ENCODE data around the gene MAP7. TPM values are rescaled to one million over a fixed set of nuclear protein-coding genes. Genes with fewer than 3 reads are reported as not detected.
"Not testable (repeated sequence)": the region's sequence is repeated elsewhere in the genome, so short reads cannot be mapped to it uniquely, and the experiment has no call there.

MAP7 gene
- total and polyA plus RNA-seq, 7 experiments from 2014 or later = 0.13 to 1.1 (median 0.17) TPM

DNA sequence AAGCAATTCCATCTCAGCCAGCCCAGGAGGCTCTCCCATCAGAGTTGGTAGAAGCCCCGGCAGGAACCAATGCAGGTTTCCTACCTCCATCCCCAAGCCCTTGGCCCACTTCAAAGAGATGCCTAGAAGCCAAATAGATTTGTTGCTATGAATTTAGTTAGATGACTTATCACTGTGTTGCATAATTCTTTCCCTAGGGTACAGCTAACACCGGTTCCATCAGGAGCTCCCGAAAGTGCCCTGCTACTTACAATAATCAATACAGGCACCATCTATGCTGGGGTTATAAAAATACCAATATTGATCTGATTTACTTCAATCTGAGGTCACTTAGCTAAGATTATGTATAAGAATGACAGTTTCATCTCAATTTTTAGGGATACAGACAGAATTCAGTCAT is 113.0 kb downstream of the MAP7 start:
- H3K27ac Mint-ChIP-seq = no peak overlapping the region
- ChIA-PET POLR2A (no interaction called here), CTCF (no interaction called here)
- no peaks in the 10 kb centered on the region for H3K9me3 Mint-ChIP-seq
- no peaks in the 10 kb centered on the region for H3K9me3 ChIP-seq (ENCODE audit: control insufficient read depth in 2 of 3, low read length in 3 of 3)
- DNase-seq (no peak), ATAC-seq (no peak)
- H3K4me1 Mint-ChIP-seq = peaks cover 0 to 2% (median 0%) of the 10 kb centered on the region in 7 donors
- no peaks in the 10 kb centered on the region for H3K27me3 ChIP-seq (ENCODE audit: control insufficient read depth in 2 of 2, insufficient read depth in 2 of 2, low read length in 2 of 2)
- H3K27ac ChIP-seq (ENCODE audit: low read depth, low read length) = no peak overlapping the region
- no peak overlapping the region for H3K4me3 ChIP-seq (ENCODE audit: low read length)
- no peaks in the 10 kb centered on the region for H3K4me1 ChIP-seq (ENCODE audit: control insufficient read depth in 2 of 2, insufficient read depth in 2 of 2, low read length in 2 of 2)
- no peaks in the 10 kb centered on the region for H3K36me3 ChIP-seq (ENCODE audit: control insufficient read depth in 2 of 3, insufficient read depth in 3 of 3, low read length in 3 of 3)
- peaks cover 0 to 11% (median 0%) of the 10 kb centered on the region in 5 donors for H3K27me3 Mint-ChIP-seq
- no peak overlapping the region for H3K4me3 Mint-ChIP-seq
- H3K36me3 Mint-ChIP-seq = no peaks in the 10 kb centered on the region
- intact Hi-C loops (cut with micrococcal nuclease) = no loop called here

DNA sequence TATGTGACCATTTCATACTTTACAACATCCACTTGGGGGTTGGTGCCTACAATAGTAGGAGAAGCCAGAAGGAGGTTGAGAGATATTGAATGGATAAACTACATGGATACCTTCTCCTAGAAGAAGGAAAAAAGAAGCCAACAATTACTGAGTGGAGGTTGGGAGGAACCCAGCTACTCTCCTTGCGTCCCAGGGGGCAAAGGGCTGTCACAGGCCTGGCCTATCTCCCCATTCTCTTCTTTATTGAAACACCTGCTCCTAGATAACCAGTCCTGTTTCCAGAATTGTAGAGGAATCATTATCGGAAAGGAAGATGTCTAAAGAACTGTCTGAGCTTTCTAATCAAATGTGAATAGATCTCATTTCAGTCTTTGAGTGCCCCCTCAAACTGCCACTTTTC is 115.1 kb downstream of the MAP7 start:
- POLR2A ChIA-PET = no interaction called here

GRCh38 chr6:136431306-136431705 is 118.9 kb downstream of the MAP7 start:
- H3K36me3 ChIP-seq (ENCODE audit: control insufficient read depth in 2 of 3, insufficient read depth in 3 of 3, low read length in 3 of 3); H3K4me1 Mint-ChIP-seq; H3K4me3 ChIP-seq (ENCODE audit: low read length); POLR2A ChIA-PET; H3K27ac Mint-ChIP-seq; H3K9me3 ChIP-seq (ENCODE audit: control insufficient read depth in 2 of 3, low read length in 3 of 3); CTCF ChIA-PET; ATAC-seq; H3K4me1 ChIP-seq (ENCODE audit: control insufficient read depth in 2 of 2, insufficient read depth in 2 of 2, low read length in 2 of 2); DNase-seq; H3K36me3 Mint-ChIP-seq; H3K27ac ChIP-seq (ENCODE audit: low read depth, low read length); H3K27me3 ChIP-seq (ENCODE audit: control insufficient read depth in 2 of 2, insufficient read depth in 2 of 2, low read length in 2 of 2); intact Hi-C loops (cut with micrococcal nuclease); H3K9me3 Mint-ChIP-seq; H3K4me3 Mint-ChIP-seq: not testable (repeated sequence)
- peaks cover 0 to 27% (median 3%) of the 10 kb centered on the region in 5 donors for H3K27me3 Mint-ChIP-seq

More for the DNA sequence above, 115.1 kb downstream of the MAP7 start:
- Histone ChIP-seq H3K4me1 (ENCODE audit: control insufficient read depth in 2 of 2, insufficient read depth in 2 of 2, low read length in 2 of 2) (no peaks in the 10 kb centered on the region), H3K27ac (ENCODE audit: low read depth, low read length) (no peak overlapping the region), H3K9me3 (ENCODE audit: control insufficient read depth in 2 of 3, low read length in 3 of 3) (no peaks in the 10 kb centered on the region), H3K27me3 (ENCODE audit: control insufficient read depth in 2 of 2, insufficient read depth in 2 of 2, low read length in 2 of 2) (no peaks in the 10 kb centered on the region), H3K4me3 (ENCODE audit: low read length) (no peak overlapping the region), H3K36me3 (ENCODE audit: control insufficient read depth in 2 of 3, insufficient read depth in 3 of 3, low read length in 3 of 3) (no peaks in the 10 kb centered on the region)
- Mint-ChIP-seq H3K36me3 (no peaks in the 10 kb centered on the region), H3K4me1 (peaks cover 0 to under 1% (median 0%) of the 10 kb centered on the region in 7 donors), H3K4me3 (no peak overlapping the region), H3K27ac (no peak overlapping the region), H3K27me3 (peaks cover 0 to 21% (median 0%) of the 10 kb centered on the region in 5 donors), H3K9me3 (no peaks in the 10 kb centered on the region)
- CTCF ChIA-PET = no interaction called here
- intact Hi-C loops (cut with micrococcal nuclease) = no loop called here
- DNase-seq (no peak), ATAC-seq (no peak)

DNA sequence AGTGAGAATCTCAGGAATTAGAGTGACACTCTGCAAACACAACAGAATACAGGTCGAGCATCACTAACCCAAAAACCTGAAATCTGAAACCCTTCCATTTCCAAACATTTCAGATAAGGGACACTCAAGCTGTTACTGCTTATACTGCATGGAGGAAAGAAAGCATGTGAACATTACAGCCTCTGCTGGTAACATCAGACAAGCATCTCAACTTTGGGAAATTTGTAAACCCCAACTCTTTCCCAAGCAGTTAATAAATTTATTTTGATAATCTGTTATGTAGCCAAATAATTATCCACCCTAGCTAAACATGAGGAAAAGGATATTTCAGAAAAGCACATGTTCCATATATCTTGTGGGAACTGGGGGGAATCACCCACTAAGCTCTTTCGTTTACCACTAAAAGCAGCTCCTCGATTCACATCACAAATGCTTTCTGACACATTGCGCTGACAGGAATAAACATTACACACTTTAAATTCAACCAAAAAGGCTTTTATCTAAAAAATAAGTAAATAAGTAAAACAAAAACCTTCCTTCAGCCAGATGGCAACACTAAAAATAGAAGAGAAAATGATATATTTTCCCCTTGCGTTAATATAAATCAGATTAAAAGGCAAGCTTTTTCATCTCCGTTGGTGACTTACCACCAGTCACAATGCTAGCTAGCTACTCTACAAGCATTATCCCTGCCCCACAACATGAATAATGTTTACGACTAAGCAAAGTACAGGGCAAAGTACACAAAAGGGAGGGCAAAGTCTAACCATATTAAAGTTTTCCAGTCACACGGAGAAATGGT is 120.8 kb downstream of the MAP7 start:
- ChIA-PET POLR2A (interaction anchor here (0.6 kb wide), 1 partner anchor 72 kb away, joined by 3 read pairs; no protein-coding TSS in a partner anchor), CTCF (no interaction called here)
- Mint-ChIP-seq H3K4me3 (no peak overlapping the region), H3K4me1 (no peaks in the 10 kb centered on the region), H3K36me3 (no peaks in the 10 kb centered on the region), H3K27ac (no peak overlapping the region), H3K27me3 (peaks cover 0 to 26% (median 3%) of the 10 kb centered on the region in 5 donors), H3K9me3 (no peaks in the 10 kb centered on the region)
- ATAC-seq (no peak), DNase-seq (no peak)
- Histone ChIP-seq H3K27me3 (ENCODE audit: control insufficient read depth in 2 of 2, insufficient read depth in 2 of 2, low read length in 2 of 2) (no peaks in the 10 kb centered on the region), H3K36me3 (ENCODE audit: control insufficient read depth in 2 of 3, insufficient read depth in 3 of 3, low read length in 3 of 3) (no peaks in the 10 kb centered on the region), H3K4me3 (ENCODE audit: low read length) (no peak overlapping the region), H3K9me3 (ENCODE audit: control insufficient read depth in 2 of 3, low read length in 3 of 3) (no peaks in the 10 kb centered on the region), H3K4me1 (ENCODE audit: control insufficient read depth in 2 of 2, insufficient read depth in 2 of 2, low read length in 2 of 2) (no peaks in the 10 kb centered on the region), H3K27ac (ENCODE audit: low read depth, low read length) (no peak overlapping the region)
- intact Hi-C loops (cut with micrococcal nuclease) = no loop called here

- CTCF ChIA-PET = no interaction called here
- POLR2A ChIA-PET = no interaction called here
- H3K4me1 Mint-ChIP-seq = no peaks in the 10 kb centered on the region
Observed at GRCh38 chr6:136427378-136427717, 122.9 kb downstream of the MAP7 start.

GRCh38 chr6:136426627-136427377 is 123.4 kb downstream of the MAP7 start:
- H3K27ac Mint-ChIP-seq = no peak overlapping the region
- intact Hi-C loops (cut with micrococcal nuclease) = no loop called here
- Histone ChIP-seq H3K36me3 (ENCODE audit: control insufficient read depth in 2 of 3, insufficient read depth in 3 of 3, low read length in 3 of 3) (no peaks in the 10 kb centered on the region), H3K27me3 (ENCODE audit: control insufficient read depth in 2 of 2, insufficient read depth in 2 of 2, low read length in 2 of 2) (no peaks in the 10 kb centered on the region), H3K4me1 (ENCODE audit: control insufficient read depth in 2 of 2, insufficient read depth in 2 of 2, low read length in 2 of 2) (no peaks in the 10 kb centered on the region), H3K4me3 (ENCODE audit: low read length) (no peak overlapping the region), H3K9me3 (ENCODE audit: control insufficient read depth in 2 of 3, low read length in 3 of 3) (no peaks in the 10 kb centered on the region), H3K27ac (ENCODE audit: low read depth, low read length) (no peak overlapping the region)
- H3K9me3 Mint-ChIP-seq = no peaks in the 10 kb centered on the region
- H3K4me3 Mint-ChIP-seq = no peak overlapping the region
- H3K36me3 Mint-ChIP-seq = no peaks in the 10 kb centered on the region
- H3K4me1 Mint-ChIP-seq = no peaks in the 10 kb centered on the region
- DNase-seq = no peak
- H3K27me3 Mint-ChIP-seq = peaks cover 0 to 26% (median 3%) of the 10 kb centered on the region in 5 donors
- ATAC-seq = no peak
- POLR2A ChIA-PET = no interaction called here
- CTCF ChIA-PET = no interaction called here

More at GRCh38 chr6:136427378-136427717, 122.9 kb downstream of the MAP7 start:
- Histone ChIP-seq H3K27ac (ENCODE audit: low read depth, low read length) (no peak overlapping the region), H3K36me3 (ENCODE audit: control insufficient read depth in 2 of 3, insufficient read depth in 3 of 3, low read length in 3 of 3) (no peaks in the 10 kb centered on the region), H3K27me3 (ENCODE audit: control insufficient read depth in 2 of 2, insufficient read depth in 2 of 2, low read length in 2 of 2) (no peaks in the 10 kb centered on the region), H3K9me3 (ENCODE audit: control insufficient read depth in 2 of 3, low read length in 3 of 3) (no peaks in the 10 kb centered on the region), H3K4me1 (ENCODE audit: control insufficient read depth in 2 of 2, insufficient read depth in 2 of 2, low read length in 2 of 2) (no peaks in the 10 kb centered on the region), H3K4me3 (ENCODE audit: low read length) (no peak overlapping the region)
- H3K4me3 Mint-ChIP-seq = no peak overlapping the region
- peaks cover 0 to 27% (median 3%) of the 10 kb centered on the region in 5 donors for H3K27me3 Mint-ChIP-seq
- H3K27ac Mint-ChIP-seq = no peak overlapping the region
- H3K36me3 Mint-ChIP-seq = no peaks in the 10 kb centered on the region
- ATAC-seq = no peak
- intact Hi-C loops (cut with micrococcal nuclease) = no loop called here
- H3K9me3 Mint-ChIP-seq = no peaks in the 10 kb centered on the region
- no peak for DNase-seq

DNA sequence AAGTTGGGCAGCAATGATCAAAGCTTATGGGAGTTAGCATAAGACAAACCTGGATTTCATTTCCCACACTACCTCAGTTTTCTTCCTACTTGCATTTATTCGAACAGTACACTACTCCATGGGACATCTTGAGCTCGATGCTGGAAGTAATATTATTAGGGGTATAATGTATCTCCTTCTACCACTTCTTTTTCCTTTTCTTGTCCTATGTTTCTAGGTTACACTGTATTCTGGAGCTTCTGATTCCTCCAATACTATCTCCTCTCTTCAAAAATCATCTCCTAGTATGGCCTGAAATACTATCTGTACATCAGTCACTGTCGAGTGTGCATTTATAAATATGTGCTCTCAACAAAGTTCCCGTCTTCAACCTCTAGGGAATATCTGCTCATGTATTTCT is 124.4 kb downstream of the MAP7 start:
- CTCF ChIA-PET = no interaction called here
- peaks cover 0 to 19% (median 3%) of the 10 kb centered on the region in 5 donors for H3K27me3 Mint-ChIP-seq

More for the DNA sequence above, 124.4 kb downstream of the MAP7 start:
- intact Hi-C loops (cut with micrococcal nuclease) = no loop called here
- Histone ChIP-seq H3K4me3 (ENCODE audit: low read length) (no peak overlapping the region), H3K9me3 (ENCODE audit: control insufficient read depth in 2 of 3, low read length in 3 of 3) (no peaks in the 10 kb centered on the region), H3K27me3 (ENCODE audit: control insufficient read depth in 2 of 2, insufficient read depth in 2 of 2, low read length in 2 of 2) (no peaks in the 10 kb centered on the region), H3K36me3 (ENCODE audit: control insufficient read depth in 2 of 3, insufficient read depth in 3 of 3, low read length in 3 of 3) (no peaks in the 10 kb centered on the region), H3K27ac (ENCODE audit: low read depth, low read length) (no peak overlapping the region), H3K4me1 (ENCODE audit: control insufficient read depth in 2 of 2, insufficient read depth in 2 of 2, low read length in 2 of 2) (no peaks in the 10 kb centered on the region)
- no peaks in the 10 kb centered on the region for H3K36me3 Mint-ChIP-seq
- H3K4me1 Mint-ChIP-seq = no peaks in the 10 kb centered on the region
- DNase-seq (no peak), ATAC-seq (no peak)
- POLR2A ChIA-PET = no interaction called here
- H3K9me3 Mint-ChIP-seq = no peaks in the 10 kb centered on the region
- no peak overlapping the region for H3K4me3 Mint-ChIP-seq
- H3K27ac Mint-ChIP-seq = no peak overlapping the region
